Activated naive CD4-positive, alpha-beta T cell (primary cell): ENCODE data around the gene ATP1A1.

Experiments used
- DNase-seq, 4 experiments: peaks; one replicate each; lab custom pipeline; 2025; lab: John Stamatoyannopoulos, UW

The ATP1A1 gene

GRCh38 chr1:116372191-116372590, 853 bp upstream of the ATP1A1 start:
- DNase-seq = no peak

DNA sequence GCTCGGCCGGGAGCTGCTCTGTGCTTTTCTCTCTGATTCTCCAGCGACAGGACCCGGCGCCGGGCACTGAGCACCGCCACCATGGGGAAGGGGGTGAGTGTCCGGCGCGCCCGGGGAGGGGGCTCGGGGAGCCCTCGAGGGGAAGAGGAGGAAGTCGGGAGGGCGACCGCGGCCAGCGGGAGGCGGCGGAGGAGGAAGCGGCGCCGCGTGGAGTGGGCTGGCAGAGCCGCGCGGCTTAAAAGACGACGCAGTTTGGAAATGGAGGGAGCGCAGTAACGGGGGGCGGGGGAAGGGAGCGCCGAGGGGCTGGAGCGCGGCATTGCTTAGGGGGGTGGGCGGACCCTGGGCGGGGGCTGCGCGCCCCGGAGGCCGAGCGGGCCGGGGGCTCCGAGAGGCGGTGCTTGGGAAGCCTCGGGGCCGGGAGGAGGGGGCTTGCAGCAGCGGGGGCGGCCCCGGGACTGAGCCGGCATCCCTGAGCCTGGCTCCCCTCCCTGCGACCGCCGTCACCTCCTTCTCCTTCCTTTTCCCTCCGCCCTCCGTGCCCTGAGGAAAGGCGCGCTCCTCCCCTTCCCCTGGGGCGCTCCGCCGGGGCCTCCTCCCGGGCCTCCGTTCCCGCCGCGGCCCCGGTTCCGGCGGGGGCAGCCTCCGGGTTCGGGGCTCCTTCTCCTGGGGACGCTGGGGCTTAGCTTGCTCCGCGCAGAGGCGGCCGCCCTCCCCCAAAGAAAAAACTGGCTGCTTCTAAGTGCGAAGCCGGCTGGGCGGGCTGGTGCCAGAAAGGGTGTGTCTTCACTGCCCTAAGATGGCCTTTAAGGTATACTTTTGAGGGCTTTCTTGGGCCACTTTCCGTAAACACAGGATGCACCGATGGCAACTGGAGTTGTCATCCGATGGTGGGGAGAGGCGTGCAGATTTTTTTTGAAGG, 648 bp downstream of the ATP1A1 start:
- DNase-seq = peak; percentile 17 to 49 (median 28)

- DNase-seq = peak in 1 of 4 experiments; percentile 10
Observed at GRCh38 chr1:116374353-116375147, 1.5 kb downstream of the ATP1A1 start.

GRCh38 chr1:116375148-116375886, 2.3 kb downstream of the ATP1A1 start:
- no peak for DNase-seq

DNA sequence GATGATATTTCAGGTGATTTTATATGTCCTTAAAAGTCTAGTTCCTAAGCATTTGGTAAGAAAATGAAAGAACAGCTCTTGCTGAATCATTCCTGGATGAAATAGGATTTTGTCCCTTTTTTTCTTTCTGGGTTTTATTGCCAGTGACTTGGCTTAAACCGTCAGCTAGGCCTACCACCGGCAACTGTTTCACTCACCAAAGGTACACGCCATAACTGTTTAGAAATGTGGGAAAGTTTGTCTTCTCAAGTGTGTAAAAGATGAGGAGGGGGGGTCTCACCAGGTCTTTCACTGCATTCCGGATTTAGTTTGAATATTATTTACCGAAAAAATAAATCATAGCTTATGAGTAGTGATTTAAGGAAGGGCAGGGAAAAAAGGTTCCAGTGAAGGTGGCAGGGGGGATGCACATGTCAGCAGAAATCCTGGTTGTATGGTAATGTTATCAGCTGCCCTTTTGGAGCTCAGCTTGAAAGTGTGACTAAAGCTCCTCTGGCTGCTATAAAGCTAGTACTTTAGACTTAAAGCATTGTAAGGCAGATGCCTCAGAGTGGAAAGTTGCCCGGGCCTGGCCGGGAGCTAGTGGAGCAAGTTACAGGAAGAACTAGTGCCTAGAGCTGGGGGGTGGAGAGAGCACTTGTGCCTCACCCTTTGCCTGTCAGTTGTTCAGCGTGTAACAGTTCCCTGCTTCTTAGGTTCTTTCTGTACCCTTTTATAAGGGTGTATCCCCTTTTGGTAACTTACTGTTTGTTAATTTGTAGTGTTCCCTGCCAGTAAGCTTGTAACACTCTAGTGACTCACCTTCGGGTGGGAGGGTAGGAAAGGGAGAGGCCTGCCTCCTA, 3.1 kb downstream of the ATP1A1 start:
- no peak for DNase-seq

DNA sequence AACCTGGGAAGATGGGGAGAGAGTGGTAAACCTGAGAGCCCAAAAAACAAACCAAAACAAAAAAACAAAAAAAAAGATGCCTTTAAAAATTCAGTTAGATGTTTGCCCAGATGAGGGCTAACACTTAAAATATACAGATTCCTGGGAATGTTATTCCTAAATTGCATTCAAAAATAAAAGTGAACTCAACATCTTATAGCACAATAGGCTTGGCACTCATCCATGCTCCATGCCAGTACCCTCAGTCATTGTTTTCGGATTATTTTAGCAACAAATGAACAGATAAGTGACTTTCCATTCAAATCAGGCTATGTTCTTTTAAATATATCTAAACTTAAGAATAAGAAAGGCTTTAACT, 3.7 kb downstream of the ATP1A1 start:
- no peak for DNase-seq

DNA sequence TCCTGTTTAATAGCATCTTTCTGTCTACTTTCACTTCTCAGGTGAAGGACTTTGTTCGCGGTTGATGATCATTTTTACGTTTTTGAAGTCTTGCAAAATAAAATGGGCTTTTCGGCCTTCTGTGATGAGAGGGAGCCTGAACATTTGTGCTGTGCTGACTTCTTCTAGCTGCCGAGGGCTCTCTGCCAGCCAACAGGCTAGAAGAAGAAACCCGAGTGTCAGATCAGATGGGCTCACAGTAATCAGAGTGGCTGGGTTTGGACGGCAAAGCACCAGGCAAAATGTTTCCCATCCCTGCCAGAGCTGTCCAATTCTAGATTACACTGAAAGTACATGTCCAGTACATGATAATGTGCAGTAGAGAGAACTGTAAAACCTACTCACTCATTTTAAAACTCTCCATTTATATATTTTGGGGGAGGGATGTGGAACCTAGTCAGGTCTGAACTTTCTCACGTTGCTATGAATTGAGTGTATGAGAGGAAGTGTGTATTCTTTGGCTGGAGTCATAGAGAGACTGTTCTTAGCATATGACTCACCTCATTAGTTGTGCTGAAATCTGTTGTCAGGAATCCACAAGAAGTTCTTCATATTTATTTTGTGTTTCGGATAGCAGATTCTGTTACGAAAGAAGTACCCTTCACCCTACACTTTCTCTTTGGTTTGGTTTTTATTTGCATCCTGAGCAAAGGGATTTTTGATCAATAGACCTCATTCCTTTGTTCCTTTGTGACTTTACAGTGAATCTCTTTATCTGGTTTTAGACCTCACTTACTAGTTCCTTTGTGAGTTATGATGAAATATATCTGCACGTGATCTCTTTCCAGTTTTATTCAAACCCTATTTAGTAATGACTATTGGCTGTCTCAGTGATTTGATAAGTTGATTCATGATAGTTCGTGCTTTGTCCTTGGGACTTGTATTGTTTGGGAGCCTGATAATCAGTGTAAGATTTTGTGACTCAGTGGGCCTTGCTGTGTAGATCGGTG, 4.8 kb downstream of the ATP1A1 start:
- no peak for DNase-seq

GRCh38 chr1:116379057-116379630, 6.1 kb downstream of the ATP1A1 start:
- DNase-seq = no peak

DNA sequence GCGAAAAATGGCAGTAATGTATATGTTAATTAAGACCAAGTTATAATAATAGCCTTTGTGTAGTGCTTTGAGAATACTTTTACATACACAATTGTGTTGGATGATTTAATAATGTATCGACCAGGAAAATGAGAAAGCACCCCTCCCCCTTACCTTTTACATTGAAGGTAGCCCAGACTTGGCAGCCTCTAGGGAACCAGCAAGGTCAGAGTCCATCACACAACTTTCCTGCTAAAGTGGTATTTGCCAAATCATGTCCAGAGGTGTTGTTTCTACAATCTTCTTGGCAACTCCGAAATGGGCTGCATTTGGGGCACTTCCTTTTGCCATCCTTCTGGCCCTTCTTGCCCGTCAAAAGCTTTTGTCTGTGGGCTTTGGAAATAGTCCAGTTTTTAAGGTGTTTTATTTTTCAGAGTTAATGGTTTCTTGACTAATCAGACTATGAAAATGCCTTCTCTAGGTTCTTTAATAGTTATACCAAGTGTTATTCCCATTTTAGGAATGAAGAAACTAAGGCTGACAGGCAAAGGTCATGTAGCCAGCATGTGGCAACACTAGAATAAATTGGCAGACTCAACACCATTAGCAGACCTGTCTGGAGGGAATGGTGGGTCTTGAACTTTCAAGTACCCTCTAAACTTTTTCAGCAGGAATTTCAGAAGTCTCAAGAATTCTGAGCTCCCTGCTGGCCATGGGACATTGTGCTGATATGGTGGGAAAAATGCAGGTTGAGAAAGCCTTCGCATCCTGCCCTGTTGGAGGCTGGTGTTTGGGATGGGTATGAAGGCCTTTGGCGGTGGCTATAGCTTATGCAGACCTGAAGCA, 6.8 kb downstream of the ATP1A1 start:
- no peak for DNase-seq

- no peak for DNase-seq
Observed at GRCh38 chr1:116380499-116381242, 7.6 kb downstream of the ATP1A1 start.

DNA sequence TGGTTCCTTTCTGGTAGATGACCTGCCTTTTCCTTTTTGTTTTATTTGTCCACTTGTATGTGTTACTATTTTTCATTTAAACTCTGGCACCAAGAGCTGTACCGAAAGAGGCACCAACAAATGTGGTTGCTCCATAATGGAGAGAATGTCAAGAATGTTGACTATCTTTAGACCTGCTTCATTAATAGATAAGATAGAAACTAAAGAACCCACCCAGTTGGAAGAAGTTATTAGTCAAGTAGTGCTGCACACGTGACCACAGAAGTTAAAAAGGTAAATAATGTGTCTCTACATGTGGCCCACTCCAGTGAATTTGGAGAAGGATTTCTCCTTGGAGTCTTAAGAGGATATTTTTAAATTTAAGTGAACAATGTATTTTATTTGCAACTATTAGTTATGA, 9.3 kb downstream of the ATP1A1 start:
- no peak for DNase-seq

DNA sequence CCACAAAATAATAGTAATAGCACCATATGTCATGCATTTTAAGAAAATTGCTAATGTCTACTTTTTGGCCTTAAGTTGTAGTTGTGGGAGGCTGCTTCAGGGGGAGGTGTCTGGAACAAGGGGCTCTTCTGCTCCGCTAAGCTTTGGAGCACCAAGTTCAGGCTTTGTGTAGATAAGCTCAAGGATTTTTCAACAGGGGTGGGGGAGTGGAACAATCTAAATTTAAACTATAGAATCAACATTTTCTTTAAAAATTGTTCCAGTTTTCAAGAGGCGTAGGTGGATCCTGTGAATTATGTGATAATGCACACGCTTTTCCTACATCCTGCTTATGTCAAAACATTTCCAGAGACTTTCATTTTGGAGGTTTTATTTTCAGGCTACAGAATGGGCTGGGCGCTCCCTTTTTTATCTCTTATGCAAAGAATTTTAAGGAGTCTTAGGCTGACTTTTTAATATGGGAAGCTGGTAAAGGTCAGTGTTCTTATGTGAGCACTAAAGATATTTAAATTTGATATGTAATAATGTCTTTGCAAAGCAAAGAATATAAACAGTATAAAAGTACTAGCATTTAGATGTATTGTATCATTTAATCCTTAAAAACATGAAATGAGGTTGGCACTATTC, 9.9 kb downstream of the ATP1A1 start:
- DNase-seq = no peak

DNA sequence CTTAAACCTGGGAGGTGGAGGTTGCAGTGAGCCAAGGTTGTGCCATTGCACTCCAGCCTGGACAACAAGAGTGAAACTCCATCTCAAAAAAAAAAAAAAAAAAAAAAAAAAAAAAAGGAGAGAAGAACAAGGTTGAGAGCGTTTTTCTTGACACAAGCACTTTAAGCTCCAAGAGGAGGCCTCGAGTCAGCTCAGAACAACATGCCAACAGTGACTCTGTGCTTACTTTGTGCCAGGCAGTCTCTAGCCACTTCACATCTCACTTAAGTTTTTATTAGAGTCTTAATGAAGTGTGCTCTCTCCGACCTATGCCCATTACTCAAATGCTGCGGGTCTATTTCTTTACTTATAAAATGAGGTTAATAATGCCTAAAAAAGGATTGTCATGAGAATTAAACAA, 13.0 kb downstream of the ATP1A1 start:
- no peak for DNase-seq

DNA sequence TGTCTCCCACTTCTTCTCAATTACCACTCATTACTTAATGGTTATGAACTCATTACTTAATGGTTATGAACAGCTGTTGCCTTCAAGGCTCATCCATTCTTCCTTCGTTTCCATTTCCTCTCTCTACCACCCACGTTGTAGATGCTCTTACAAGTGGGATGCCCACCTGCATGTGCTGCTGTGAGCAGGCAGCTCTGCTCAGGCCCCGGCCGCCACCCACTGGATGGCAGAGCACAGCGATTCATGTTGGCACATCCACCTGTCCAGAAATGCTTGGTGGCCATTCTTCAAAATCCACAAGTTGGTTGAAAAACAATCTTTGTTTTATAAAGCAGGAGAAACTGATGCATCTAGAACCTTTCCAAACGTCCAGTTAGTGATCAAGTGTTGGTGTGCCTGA, 14.5 kb downstream of the ATP1A1 start:
- DNase-seq = no peak

DNA sequence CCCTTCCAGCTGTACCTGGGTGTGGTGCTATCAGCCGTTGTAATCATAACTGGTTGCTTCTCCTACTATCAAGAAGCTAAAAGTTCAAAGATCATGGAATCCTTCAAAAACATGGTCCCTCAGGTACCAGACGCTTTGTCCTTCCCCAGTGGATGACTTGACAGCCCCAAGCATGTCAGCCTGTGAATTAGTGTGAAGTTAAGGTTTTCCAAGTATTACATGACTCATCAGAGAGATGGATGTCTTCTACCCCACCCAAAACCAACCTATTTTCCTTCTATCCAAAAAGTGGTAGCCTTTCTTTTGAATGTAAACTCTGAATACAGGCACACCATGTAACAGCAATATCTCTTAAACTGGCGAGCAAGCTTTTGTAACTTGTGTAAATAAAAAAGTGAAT, 15.1 kb downstream of the ATP1A1 start:
- no peak for DNase-seq

DNA sequence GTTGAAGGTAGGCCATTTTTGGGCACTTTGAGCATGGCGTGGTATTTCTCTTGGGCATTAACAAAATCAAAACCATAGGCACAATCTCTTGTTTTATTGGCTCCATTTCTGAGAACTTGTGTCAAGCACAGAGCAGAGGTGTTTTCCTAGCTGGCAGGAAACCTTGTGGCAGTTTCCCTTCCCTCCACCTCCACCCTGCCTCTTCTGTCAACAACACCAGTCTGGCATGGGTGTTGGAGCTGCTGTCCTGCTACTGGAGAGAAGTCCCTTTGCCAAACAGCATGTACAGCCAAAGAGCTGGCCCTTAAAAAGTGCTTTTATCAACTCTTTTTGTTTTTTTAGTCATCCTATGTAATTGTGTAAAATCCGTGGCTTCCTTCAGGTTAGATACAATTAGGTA, 16.0 kb downstream of the ATP1A1 start:
- DNase-seq = no peak

DNA sequence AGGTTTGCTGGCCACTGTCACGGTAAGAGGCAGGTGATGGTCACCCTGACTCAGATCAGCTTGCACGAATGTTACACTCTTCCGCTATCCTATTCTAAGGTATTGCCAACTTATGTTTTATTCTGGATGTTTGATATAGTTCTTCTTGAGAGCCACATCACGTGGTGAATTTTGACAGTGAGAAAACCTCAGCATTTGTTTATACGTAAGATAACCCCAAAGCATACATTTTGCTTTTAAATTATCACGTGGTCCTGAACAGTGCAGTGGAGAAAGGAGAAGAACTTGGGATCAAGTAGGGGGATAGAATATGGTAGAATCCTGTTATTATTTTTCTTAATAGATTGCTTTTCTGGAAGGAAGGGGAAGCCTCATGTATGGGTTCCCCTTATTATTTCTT, 16.6 kb downstream of the ATP1A1 start:
- DNase-seq = no peak

DNA sequence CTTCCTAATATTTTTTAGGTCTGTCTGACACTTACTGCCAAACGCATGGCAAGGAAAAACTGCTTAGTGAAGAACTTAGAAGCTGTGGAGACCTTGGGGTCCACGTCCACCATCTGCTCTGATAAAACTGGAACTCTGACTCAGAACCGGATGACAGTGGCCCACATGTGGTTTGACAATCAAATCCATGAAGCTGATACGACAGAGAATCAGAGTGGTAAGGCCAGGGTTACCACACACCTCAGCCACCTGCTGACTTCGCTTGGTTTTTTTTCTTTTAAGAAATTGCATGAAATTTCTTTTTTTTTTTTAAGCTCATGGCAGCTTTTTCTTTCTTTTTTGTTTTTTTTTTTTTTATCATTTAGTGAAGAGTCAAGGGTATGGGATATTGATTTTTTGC, 17.2 kb downstream of the ATP1A1 start:
- DNase-seq = no peak
